ENCODE measurements around the gene FZR1.

FZR1 gene

DNA sequence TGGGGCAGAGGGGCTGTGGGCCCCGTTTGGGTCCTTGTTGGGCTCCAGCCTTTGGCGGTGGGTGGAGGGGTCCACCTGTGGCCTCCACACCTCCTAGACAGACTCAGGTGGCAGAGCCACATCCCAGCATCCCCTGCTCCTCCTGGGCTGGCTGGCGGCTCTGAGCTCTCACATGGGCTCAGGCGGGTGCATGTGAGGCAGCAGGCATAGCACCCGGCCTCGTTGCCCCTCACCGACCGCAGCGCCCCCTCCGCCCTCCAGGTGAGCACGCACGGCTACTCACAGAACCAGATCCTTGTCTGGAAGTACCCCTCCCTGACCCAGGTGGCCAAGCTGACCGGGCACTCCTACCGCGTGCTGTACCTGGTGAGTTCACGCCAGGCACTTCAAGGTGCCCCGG lies 26.9 kb downstream of the FZR1 start:
- DNase-seq: no peak

DNA sequence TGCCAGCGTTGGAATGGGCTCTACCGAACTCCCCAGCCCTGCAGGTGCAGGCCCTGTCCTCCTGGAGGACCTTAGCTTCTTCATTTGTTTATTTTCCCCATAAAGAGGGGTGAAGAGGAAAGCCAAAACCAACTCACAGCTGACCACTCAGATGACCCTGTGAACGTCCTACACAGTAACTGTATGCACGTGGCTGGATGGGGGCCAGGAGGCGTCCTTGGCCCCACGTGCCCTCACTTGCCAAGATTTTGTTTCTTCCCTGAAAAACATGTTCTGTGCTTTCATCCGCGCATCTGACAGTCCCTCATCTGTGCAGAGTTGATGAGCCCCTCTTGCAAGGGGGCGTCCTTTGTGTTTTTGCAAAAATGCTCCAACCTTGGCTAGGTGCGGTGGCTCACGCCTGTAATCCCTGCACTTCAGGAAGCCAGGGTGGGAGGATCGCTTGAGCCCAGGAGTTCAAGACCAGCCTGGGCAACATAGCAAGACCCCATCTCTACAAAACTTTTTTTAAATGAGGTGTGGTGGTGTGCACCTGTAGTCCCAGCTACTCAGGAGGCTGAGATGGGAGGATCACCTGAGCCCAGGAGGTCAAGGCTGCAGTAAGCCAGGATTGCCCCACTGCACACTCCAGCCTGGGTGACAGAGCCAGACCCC lies 27.6 kb downstream of the FZR1 start:
- no peak for DNase-seq

DNA sequence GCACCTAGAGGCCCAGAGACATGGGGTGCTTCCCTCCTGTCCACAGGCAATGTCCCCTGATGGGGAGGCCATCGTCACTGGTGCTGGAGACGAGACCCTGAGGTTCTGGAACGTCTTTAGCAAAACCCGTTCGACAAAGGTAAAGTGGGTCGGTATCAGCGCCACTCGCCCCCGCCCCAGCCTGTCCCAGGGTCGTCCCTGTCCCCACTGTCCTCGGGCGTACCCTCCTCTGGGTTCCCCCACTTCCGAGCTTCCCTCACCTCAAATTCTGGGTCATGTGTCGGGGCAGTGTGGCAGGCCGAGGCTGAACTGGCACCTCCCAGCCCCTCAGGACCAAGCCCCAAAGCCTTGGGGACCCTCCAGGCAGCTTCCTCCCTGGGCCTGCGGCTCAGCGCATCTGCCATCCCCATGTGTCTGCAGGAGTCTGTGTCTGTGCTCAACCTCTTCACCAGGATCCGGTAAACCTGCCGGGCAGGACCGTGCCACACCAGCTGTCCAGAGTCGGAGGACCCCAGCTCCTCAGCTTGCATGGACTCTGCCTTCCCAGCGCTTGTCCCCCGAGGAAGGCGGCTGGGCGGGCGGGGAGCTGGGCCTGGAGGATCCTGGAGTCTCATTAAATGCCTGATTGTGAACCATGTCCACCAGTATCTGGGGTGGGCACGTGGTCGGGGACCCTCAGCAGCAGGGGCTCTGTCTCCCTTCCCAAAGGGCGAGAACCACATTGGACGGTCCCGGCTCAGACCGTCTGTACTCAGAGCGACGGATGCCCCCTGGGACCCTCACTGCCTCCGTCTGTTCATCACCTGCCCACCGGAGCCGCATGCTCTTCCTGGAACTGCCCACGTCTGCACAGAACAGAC lies 28.5 kb downstream of the FZR1 start:
- DNase-seq: no peak

DNA sequence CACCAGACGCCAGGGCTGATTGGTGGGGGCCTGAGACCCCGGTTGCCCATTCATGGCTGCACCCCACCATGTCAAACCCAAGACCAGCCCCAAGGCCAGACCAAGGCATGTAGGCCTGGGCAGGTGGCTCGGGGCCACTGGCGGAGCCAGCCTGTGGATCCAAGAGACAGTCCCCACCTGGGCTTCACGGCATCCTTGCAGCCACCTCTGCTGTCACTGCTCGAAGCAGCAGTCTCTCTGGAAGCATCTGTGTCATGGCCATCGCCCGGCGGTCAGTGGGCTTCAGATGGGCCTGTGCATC lies 29.1 kb downstream of the FZR1 start:
- DNase-seq: no peak

DNA sequence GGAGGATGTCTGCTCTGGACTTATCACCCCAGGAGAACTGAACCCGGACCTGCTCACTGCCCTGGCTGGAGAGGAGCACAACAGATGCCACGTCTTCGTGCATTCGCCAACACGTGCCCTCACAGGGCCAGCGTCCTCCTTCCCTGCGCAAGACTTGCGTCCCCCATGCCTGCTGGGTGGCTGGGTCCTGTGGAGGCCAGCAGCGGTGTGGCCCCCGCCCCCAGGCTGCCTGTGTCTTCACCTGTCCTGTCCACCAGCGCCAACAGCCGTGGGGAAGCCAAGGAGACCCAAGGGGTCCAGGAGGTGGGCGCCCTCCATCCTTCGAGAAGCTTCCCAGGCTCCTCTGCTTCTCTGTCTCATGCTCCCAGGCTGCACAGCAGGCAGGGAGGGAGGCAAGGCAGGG lies 29.5 kb downstream of the FZR1 start:
- DNase-seq: no peak

DNA sequence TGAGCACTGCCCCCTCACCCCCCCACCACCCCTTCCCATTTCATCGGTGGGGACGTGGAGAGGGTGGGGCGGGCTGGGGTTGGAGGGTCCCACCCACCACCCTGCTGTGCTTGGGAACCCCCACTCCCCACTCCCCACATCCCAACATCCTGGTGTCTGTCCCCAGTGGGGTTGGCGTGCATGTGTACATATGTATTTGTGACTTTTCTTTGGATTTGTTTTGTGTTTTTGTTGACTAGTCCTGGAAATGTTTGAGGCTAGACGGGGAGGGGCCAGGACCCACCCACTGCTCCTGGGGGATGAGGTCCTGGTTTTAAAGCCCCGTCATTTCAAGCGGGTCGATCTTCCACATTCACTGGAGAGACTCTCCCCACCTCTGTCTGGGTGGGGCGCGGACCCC lies 29.9 kb downstream of the FZR1 start:
- DNase-seq: no peak

DNA sequence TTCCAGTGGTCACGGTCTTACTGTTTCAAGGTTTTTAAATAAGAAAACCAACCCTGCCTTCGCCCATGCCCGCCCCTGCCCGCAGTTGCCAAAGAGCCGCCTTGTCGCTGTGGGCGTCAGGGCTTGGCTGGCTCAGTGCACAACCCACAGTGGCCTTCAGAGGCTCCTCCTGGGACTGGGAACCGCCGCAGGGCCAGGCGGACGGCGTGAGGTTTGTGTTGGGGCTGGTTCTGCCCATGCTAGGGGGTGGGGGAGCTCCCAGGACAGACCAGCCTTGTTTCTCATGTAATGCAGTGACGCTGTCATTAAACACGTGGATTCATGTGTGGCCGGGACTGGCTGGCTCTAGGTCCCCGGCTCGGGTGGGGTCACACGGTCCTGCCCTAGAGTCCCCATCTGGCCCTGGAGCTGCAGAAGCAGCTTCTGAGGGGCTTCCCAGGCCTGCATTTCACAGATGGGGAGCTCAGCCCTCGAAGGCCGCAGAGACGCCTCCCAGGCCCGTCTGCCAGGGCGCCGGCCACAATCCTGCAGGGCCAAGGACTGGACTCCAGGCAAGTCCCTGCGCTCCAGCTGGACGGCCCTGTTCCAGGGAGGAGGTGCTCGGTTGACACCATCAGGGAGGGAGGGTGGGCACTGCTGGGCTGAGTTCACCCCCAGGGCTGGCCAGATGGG lies 30.5 kb downstream of the FZR1 start:
- no peak for DNase-seq

- DNase-seq: no peak
These were observed 31.0 kb downstream of the FZR1 start for GRCh38 chr19:3537101-3537437.

DNA sequence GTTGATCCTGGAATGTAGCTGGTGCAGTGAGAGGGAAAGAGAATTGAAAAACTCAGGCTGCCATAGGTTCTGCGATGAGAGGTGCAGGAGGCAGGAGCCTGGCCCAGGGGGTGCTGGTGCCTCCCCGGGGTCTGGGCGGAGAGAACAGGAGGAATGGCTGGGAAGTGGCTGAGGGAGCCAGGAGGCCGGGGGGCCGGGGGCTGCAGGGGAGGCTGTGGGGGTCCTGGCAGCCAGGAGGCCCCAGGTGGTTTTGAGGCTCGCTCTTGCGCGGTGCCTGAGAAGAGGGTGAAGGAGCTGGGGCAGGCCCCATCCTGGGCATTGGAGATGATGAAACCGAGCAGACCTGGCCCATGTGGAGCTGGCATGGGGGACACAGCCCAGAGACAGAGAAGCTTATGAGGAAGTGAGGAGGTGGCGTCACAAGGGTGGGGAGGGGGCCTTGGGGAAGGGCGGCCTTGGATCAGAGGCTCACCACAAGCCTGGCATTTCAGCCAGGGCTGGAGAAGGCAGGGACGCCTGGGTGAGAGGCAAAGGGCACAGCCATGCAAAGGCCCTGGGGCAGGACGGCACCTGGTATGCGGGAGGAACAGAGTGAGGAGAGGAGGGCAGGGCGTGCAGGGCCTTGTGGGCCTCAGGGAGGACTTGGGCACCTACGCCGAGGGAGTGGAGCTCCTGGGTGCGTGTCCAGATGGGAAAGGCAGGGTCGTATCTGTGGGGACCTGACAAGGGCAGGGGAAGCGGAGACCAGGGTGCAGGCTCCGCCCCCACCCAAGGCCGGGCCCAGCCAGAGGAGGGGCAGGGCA lies 31.5 kb downstream of the FZR1 start:
- no peak for DNase-seq

- no peak for DNase-seq
These were observed 32.3 kb downstream of the FZR1 start for GRCh38 chr19:3538258-3538929.

DNA sequence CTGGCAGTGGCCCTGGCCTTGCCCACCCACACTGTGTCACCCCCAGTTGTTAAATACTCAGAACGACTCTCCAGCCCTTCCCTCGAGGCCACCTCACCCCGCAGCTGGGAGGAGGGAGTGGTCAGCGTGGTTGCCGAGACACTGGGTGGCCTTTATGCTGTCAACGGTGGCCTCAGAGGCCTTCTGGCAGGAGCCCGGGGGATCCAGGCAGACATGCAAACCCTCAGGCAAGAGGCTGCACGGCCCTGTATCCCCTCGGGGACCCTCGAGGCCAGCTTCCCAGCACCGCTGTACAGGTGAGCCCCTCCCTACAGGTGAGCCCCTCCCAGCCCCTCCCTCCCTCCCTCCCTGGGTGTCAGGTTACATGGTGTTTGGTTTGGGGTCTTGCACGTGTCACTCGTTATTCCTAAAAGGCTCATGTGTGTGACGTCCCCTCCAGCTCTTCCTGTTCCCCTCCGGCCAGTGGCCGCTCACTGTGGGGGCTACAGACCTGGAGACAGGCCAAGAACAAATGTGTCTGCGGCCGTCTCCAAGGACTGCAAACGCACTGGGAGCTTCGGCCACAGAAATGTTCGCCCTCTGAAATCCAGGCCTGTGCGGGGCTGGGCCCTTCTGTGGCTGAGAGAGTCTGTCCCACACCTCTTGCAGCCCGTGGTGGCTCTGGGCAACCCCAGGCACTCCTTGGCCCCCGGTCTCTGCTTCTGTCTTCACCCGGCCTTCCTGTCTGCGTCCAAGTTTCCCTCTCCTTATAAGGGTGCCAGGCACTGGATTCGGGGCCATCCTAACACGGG lies 33.0 kb downstream of the FZR1 start, which contains the start of gene TEKTIP1:
Gene TEKTIP1, plus strand, starts transcription at position 210 of the 791 bp plus-strand sequence. Its CDS starts 4 bp downstream, at position 214.
- no peak for DNase-seq

DNA sequence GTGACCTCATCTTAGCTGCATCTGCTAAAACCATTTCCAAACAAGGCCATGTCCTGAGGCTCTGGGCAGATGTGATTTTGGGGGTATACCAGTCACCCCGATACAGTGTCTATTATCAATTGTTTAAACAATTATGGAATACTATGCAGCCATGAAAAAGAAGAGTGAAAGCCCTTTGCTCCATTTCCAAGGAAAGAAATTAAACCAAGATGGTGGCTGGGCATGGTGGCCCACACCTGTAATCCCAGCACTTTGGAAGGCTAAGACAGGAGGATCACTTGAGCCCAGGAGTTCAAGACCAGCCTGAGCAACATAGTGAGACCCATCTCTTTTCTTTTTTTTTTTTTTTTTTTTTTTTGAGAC lies 33.6 kb downstream of the FZR1 start:
- no peak for DNase-seq

DNA sequence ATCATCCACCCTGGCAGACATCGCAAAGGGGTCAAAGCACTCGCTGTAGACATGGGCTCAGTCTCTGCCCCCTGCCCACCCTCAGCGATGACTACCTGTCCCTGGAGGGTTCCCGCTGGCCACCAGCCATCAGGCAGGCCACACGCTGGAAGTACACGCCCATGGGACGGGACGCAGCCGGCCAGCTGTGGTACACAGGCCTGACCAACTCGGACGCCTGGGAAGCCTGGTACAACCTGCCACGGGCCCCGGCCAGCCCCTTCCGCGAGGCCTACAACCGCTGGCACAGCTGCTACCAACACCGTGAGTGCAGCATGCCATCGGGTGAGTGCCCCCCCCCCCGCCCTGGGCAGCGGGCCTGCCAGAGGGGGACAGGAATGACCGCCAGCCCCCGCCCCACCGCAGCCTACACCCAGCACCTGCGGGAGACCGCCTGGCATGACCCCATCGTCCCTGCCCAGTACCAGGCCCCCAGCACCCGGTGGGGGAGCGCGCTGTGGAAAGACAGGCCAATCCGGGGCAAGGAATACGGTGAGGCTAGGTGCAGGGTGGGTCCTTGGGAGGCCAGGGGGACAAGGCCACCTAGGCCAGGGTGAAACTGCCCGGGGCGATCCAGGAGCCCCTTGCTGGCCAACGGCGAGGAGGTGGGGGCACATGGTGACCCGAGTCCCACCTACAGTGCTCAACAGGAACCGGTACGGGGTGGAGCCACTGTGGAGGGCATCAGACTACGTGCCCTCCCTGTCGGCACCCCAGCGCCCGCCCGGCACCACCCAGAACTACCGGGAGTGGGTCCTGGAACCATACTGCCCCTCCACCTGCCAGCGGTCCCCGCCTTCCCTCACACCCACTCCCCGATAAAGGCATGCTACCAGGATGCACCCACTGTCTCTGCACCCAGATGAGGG lies 37.3 kb downstream of the FZR1 start:
- no peak for DNase-seq

DNA sequence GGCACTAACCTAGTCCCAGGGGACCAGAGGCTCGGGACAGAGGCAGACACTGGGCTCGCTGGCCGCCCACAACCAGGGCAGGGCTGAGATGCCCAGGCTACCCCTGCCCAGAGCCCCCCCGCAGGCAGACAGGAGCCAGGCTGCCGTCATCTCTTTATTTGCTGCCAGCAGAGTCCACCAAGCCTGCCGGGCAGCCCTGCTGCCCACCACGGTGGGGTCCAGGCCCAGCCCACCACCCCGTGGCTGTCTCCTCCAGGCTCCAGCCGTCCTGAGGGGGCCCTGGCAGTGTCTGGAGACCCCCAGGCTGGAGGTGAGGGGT lies 37.9 kb downstream of the FZR1 start:
- no peak for DNase-seq

DNA sequence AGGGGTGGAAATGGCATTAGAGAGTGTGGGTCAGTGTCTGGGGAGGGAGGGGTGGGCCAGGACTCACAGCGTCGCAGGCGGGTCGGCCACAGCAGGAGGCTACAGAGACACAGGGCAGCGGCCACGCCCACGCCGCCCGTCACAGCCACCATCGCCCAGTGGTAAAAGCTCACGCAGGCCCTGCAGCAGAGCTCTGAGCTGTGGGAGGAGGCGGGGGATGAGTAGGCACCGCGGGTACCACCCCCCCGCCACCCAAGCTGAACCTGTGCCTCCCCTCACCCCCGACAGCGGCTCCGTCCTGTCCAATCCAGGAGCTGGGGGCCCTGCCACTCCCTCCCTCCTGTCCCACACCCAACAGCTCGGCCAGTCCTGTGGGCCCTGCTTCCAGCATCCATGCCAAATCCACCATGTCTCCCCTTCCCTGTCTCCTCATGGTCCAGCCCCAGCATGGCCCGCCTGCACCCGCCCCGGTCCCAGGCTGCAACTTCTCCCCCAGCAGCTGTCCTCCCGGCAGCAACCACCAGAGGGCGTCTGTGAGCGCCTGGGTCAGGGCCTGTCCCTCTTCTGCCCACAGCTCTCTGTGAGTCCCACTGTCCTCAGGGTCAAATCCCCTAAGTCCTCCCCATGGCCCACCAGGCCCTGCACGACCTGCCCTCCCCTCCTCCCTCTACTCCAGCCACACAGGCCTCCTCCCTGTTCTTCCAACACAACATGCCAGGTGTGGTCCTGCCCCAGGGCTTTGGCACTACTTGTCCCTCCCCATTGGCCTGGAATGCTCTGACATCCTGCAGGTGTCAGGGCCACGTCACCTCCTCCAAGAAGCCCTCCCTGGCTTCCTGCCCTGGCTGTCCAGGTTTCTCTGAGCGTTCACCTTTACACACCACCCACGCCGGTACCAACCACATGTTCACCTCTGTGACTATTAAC lies 38.9 kb downstream of the FZR1 start:
- DNase-seq: peak; percentile 14 to 53

DNA sequence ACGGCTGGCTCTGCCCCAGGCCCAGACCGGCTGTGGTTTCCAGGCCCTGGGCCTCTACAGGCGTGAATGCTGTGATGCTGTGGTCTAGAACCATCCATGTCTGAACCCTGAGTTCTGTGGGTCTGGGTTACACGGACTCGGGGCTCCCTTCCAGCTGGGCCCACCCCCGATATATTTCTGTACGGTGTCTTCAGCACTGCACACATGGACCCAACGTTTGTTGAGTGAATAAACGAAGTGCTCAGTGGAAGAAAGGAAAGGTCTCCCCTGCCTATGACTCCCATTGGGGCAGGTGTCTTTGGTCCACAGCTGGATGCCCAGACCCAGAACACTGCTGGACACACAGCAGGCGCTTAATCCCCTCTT lies 39.5 kb downstream of the FZR1 start:
- DNase-seq: no peak

GRCh38 chr19:3546119-3546518 lies 40.0 kb downstream of the FZR1 start:
- DNase-seq: no peak

DNA sequence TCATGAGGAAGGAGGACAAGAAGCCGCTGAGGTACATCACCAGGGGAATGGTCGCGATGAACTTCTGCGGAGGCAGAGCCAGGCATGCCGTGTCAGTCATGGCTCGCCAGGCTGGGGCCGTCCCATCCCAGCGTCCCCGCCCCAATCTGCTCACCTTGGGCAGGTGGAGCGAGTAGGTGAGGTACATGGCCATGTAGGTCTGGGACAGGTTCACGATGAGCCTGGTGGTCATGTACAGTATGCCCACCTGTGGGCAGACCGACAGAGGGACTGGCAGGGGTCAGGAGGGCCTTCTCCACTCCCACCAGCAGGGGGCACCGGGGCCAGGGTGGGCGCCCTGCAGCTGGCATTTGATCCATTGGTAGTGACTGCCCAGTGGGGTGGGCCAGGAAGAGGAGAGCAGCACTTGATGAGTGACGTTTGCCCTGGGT lies 41.2 kb downstream of the FZR1 start:
- DNase-seq: no peak

GRCh38 chr19:3547767-3548282 lies 41.7 kb downstream of the FZR1 start:
- DNase-seq: no peak

DNA sequence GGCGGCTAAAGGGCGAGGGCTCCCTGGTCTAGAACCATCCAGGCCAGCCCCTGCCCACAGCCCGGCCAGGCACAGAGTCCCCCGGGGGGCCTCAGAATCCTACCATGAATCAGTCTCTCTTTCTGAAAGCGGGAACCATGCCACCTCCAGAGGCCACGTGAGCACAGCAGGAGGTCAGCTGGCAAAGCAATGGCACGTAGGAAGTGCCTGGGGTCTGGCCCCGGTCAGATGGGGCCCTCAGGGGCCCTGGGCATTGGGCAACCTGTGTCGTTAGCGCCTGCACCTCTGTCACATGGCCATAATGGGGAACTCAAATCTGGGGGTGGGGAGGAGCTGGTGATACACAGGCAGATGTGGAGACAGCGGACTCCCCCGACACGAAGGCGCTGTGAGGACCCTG lies 42.5 kb downstream of the FZR1 start:
- DNase-seq: no peak

All from bone marrow (tissue), 2 donors.